Ishikawa (cell line): Measurements from ENCODE around the gene CETP.

Experiments used
- CEBPB ChIP-seq: IDR thresholded peaks from 2 replicates; pipeline ENCODE4 v1.6.1; 2012
- FOXM1 ChIP-seq: IDR thresholded peaks from 2 replicates; pipeline ENCODE4 v1.6.1; 2012; ENCODE audit warnings: low read depth, borderline replicate concordance
- REST ChIP-seq: IDR thresholded peaks from 2 replicates; pipeline ENCODE4 v1.6.1; 2012; ENCODE audit warnings: low read depth, mild to moderate bottlenecking
- ZBTB7A ChIP-seq: IDR thresholded peaks from 2 replicates; pipeline ENCODE4 v1.6.1; 2012; ENCODE audit warnings: low read depth

DNA sequence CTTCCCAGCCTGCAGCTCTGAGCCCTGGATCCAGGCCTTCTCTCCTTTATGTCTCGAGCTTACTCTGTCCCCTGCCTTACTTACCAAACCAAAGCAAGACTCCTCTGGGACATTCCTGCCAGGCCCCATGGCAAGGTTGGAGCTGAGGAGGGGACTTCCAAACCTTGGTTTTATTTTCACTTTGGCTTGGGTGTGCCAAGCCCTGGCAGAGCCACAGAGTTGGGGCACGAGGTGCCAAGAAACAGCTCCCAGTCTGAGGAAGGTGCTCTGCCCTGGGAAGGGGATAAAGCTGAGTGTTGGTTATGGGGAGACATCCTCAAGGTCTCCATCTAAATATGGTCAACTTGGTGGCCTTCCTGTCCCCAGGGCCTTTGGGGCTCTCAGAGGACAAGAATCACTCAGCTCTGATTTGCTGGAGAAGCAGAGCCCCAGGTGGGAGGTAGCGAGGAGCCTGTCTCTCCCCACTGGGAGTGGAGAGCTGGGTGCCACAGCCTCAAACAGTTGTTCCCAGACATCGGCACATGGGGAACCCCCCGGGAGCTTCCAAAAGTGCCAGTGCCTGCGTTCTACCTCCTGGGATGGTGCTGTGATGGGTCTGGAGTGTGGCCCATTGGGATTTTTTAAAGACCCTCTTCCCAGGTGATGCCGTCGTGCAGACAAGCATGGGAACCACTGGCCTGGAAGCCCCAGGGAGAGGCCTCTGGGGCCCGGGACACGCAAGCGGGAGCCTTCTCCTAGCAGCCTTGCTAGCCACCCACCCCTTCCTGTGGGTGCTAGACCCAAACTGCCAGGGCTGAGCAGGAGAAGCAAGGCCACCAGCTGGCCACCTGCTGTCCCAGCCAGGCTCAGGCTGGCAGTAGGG is 37.9 kb downstream of the CETP start:
- no peak for TF ChIP-seq CEBPB
- no peak for TF ChIP-seq FOXM1
- TF ChIP-seq ZBTB7A, result no peak
- TF ChIP-seq REST, result no peak
